Fibroblast of pulmonary artery (primary cell): ENCODE measurements around the gene LAMA1.

ENCODE experiments used
- DNase-seq: peaks from one replicate; pipeline ENCODE4 v3.0.0-alpha.2; 2010; ENCODE audit warnings: low read depth
- H3K4me3 ChIP-seq: replicated peaks from 2 replicates; pipeline ENCODE4 v1.5.1; 2011; ENCODE audit warnings: low read depth, mild to moderate bottlenecking, control low read depth, low read length, moderate library complexity
- TF ChIP-seq, protein P1 (sequence below): IDR thresholded peaks from 2 replicates; pipeline ENCODE4 v1.5.1; 2011; ENCODE audit warnings: mild to moderate bottlenecking, control low read depth, low read length, inconsistent platforms; ENCODE audit errors: missing control alignments

Gene LAMA1

DNA sequence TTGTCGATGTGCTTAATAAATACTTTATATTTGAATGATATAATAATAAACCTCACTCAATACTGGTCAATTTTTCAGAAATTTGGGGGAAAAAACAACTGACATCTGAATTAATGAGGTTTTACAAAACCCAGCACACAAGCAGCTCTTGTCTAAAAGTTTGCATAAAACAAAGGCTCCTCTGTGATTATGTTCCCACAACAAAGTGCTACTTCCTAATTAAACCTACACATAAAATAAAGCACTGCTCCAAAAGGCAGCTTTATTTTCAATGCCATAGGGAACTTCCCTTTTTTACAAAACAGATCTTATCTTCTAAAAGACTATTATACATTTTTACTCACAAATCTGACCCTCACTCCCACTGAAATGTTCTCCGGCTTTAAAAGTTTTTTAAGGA is 47.1 kb downstream of the LAMA1 start:
- no peak overlapping the region for H3K4me3 ChIP-seq
- DNase-seq, result no peak
- TF ChIP-seq, protein P1, sequence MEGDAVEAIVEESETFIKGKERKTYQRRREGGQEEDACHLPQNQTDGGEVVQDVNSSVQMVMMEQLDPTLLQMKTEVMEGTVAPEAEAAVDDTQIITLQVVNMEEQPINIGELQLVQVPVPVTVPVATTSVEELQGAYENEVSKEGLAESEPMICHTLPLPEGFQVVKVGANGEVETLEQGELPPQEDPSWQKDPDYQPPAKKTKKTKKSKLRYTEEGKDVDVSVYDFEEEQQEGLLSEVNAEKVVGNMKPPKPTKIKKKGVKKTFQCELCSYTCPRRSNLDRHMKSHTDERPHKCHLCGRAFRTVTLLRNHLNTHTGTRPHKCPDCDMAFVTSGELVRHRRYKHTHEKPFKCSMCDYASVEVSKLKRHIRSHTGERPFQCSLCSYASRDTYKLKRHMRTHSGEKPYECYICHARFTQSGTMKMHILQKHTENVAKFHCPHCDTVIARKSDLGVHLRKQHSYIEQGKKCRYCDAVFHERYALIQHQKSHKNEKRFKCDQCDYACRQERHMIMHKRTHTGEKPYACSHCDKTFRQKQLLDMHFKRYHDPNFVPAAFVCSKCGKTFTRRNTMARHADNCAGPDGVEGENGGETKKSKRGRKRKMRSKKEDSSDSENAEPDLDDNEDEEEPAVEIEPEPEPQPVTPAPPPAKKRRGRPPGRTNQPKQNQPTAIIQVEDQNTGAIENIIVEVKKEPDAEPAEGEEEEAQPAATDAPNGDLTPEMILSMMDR, result no peak

DNA sequence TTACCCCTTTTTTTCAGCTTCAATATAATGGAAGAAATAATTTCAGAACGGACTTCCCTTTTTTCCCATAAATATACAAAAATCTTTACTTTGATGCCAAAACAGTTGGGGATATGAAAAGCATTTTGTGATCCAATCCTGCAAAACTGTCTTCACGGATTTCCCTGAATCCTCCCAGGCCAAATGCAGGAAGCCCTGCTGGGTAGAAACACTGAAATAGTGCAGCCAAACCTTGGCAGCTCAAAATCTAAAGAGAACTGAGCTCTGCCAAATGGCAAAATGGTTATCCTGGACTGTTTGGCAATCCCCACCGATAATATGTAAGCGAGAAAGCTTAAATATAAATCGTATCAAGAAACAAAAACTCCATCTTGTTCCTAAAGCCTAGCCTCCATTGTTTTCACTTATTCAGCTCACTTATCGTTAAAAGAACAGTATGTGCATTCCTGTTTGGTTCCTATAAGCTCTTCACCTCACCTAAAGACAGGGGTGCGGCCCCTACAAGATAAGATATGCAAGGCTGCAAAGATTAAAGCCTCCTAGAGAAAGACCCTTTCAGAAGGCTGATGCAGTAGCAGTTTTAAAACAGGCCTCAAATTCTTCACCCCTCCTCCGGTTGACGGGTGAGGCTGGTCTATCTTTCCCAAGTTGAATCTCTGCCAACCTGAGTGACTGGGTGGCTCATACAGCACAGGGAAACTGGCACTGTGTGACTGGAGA is 48.6 kb downstream of the LAMA1 start:
- peak; percentile 10 for DNase-seq
- no peak overlapping the region for H3K4me3 ChIP-seq
- TF ChIP-seq, protein P1, result no peak

DNA sequence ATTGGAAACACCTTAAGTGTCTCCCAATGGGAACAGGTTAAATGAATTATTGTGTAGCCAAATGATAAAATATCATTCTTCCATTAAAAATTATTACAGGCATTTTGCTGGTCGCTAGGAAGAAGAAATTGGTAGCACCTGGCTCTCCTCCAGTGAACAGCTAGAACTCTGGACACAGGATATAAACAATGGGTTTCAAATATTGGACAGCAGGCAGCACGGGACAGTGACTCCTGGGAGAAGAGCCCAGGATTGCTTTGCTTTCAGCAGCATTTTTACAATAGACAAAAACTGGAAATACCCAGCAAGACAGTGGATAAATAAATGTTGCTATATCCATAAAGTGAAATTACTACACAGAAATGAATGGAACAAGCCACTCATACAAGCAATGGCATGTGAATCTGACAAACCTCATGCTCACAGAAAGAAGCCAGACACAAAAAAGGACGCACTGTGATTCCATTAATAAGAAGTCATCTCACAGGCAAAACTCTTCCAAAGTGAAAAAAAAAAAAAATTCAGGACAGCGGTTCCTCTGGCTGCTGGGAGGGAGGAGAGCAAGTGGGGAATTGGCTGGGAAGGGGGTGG is 50.5 kb downstream of the LAMA1 start:
- no peak overlapping the region for H3K4me3 ChIP-seq
- DNase-seq, result peak; percentile 21
- TF ChIP-seq, protein P1, result no peak

DNA sequence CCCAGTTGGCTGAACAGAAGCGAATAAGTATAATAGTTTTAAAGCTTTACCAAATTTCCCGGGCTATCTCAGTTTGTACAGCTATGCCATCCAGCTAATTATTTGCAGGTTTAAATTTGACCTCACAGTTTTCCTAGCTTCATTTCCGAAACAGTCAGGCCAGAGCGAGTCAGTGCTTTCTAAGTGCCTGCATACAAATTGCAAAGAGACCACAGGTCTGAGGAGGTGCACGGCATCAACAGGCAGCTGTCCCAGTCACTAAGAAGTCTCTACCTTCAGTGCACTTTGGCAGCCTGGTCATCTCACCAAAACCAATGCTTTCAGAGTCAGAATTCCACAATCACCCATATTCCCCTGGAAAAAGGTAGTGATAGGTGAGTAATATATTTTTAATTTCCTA is 51.9 kb downstream of the LAMA1 start:
- TF ChIP-seq, protein P1, result no peak
- no peak overlapping the region for H3K4me3 ChIP-seq
- DNase-seq, result no peak

DNA sequence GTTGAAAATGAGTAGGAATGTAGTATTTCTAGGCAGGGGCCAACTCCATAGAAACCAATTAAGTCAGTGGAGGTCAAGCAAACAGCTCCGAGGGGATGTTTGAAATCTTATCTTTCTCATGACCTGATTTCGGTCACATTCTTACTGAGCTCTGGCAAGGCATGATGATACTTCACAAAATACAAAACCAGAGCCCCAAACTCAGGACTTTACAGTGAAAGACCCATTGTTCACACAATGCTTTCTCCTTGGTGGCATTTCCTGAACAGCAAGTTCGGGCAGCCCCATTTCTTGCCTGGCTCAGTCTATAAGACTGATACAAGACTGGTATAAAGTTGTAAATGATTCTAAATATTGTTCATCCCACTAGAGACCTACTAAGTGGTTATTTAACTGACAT is 53.3 kb downstream of the LAMA1 start:
- TF ChIP-seq, protein P1, result no peak
- DNase-seq, result peak; percentile 23

DNA sequence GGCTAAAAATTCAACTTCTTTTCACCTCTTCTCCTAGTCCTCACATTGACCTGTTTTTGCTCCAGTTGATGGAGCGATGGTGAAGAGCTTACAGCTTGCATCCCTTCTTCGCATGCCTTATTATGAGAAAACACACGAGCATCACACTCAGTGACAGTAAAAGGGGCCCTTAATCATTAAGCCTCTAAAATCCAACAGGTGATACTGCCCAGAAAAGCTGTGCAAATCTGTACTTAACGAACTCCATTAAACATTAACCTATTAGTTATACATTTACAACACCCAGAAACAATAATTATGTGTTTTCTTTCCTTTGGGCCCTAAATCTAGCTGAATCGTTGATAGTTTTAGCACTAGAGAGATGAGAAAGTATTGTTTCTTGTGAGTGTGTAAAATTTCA is 54.8 kb downstream of the LAMA1 start:
- TF ChIP-seq, protein P1, result no peak
- no peak for DNase-seq
- no peak overlapping the region for H3K4me3 ChIP-seq

More for the DNA sequence above, 53.3 kb downstream of the LAMA1 start:
- H3K4me3 ChIP-seq, result no peak overlapping the region

DNA sequence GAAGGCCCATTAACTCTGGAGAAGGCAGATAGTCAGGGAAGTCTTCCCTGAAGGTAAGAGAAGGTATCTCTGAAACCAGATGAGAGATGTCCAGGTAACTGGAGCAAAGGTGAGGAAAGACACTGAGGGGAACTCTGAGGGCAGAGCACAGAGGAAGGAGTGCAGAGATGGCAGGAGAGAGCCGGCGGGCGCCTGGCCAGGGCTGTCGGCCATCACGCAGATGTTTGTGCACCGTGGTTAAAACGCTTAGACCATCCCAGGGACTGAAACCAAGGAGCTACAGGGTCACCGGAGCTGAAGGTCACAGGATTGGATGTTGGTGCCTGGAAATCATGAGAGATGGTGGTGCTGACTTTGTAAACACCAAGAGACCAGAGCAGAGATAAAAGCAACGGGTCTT is 55.4 kb downstream of the LAMA1 start:
- no peak for DNase-seq
- TF ChIP-seq, protein P1, result no peak

More for the DNA sequence above, 55.4 kb downstream of the LAMA1 start:
- H3K4me3 ChIP-seq, result no peak overlapping the region
